GM21360 (cell line): ENCODE results near the gene RPS23.
"Not testable (repeated sequence)": the region's sequence is repeated elsewhere in the genome, so short reads cannot be mapped to it uniquely, and the experiment has no call there.

Experiments used
- ATAC-seq: cut with Tn5 transposase; IDR thresholded peaks from one replicate; pipeline ENCODE4 v1.9.1; 2021; ENCODE audit warnings: mild to moderate bottlenecking, moderate library complexity; ENCODE audit not compliant: unreplicated experiment

RPS23 gene

GRCh38 chr5:82290908-82291307 lies 12.8 kb upstream of the RPS23 start:
- no peak for ATAC-seq

DNA sequence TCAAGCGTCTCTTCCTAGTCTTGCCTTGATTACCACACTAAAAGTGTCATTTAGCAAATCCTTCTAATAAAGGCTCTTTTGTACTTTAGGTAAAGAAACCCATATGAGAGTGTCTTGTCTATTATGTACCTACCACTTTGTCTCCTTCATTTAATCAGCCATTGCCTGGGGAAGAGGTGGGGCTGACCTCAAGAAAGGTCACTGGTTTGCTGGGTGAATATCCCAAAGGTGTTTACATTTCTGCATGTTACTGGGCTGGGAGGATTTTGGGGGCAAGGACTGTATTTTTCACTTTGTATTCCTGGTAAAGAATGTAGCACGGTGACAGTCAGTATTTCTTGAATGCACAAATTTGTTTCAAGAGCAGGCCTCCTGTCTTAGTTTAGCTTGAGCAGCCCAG lies 11.9 kb upstream of the RPS23 start:
- ATAC-seq: no peak

GRCh38 chr5:82287625-82288024 lies 9.5 kb upstream of the RPS23 start:
- ATAC-seq: no peak

DNA sequence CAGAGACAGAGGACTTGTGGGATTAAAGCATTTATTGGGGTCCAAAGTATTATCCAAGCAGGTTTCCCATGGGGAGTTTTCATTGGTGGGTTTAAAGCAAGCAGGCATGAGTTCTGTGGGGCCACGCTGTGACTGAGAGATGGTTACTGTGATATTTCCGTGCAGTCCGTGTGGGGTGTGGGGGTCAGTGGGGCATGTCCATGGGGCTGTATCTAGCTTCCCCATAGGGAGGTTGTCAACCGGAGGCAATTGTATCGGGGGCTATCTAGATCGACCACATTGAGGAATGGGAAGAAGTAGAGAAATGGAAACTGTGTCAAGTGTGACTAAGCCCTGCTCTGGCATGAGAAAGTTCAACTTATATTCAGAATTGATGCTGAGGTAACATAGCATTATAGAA lies 7.1 kb upstream of the RPS23 start:
- no peak for ATAC-seq

DNA sequence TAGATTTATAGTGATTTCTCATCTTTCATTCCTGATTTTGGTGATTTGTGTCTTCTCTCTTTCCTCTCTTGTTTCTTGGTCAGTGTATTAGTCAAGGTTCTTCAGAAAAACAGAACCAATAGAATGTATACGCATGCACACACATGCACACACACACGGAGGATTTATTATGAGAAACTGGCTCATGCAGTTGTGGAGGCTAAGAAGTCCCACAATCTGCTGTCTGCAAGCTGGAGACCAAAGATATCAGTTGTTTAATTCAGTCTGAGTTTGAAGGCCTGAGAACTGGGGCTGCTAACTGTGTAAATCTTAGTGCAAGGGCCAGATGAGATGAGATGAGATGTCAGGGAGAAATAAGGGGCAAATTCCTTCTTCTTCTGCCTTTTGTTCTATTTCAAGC lies 5.7 kb upstream of the RPS23 start:
- ATAC-seq: no peak

DNA sequence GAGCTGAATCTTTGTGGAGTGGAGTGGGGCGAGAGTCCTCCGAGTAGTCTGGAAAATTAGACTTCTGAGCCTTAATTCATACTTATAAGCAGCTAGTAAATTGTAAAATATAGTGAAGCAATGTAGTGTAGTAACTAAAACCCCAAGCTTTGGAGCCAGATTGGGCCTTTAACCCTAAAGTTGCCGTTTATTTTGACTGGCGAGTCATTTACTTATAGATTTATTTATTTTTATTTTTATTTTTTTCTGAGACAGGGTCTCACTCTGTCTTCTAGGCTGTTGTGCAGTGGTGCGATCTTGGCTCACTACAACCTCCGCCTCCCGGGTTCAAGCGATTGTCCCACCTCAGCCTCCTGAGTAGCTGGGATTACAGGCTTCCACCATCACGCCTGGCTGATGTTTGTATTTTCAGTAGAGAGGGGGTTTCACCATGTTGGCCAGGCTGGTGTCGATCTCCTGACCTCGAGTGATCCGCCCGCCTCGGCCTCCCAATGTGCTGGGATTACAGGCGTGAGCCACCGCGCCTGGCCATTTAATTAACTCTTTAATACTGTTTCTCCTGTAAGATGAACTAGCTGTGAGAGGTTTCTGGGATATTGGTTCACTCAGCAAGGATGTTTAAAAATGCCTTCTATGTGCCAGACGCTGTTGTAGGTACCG lies 687 bp upstream of the RPS23 start:
- no peak for ATAC-seq

DNA sequence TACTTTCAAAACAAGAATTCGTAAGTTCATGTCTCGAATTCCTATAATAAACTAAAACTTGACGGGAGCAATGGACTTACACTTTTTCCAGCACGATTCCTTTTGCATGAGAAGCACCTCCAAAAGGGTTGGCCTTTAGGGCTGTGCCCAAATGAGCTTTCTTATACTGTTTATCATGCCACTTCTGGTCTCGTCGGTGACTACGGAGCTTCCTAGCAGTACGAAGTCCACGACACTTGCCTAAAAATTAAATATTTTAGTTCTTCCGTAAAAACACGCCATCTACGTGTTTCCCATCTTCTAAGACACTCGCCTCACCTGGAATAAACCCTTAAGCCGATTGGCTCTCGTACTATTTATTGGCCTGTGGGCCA lies 554 bp downstream of the RPS23 start:
- ATAC-seq: no peak

- no peak for ATAC-seq
Observed at GRCh38 chr5:82276800-82277612, 1.1 kb downstream of the RPS23 start.

DNA sequence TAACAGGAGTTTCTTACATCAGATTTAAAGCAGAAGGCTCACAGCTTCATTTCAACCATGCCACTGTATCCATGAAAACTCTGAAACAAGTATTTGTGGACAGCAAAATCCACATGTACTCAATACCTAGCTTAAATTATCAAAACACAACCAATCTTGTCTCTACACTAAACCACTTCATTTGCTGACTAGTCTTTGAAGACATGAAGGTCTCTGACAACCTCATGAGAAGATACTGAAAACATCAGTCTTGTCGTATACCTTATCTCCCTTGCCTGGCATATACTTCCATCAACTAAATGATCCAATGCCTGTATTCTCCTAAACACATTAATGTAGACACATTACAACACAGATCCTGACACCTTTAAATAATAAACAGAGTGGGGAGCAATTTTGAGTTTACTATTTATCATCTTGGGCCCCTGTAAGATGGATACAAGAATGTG lies 2.9 kb downstream of the RPS23 start:
- no peak for ATAC-seq

- no peak for ATAC-seq
Observed at GRCh38 chr5:82274343-82275211, 3.6 kb downstream of the RPS23 start.

- not testable (repeated sequence) for ATAC-seq
Observed at GRCh38 chr5:82273426-82273825, 4.7 kb downstream of the RPS23 start.

DNA sequence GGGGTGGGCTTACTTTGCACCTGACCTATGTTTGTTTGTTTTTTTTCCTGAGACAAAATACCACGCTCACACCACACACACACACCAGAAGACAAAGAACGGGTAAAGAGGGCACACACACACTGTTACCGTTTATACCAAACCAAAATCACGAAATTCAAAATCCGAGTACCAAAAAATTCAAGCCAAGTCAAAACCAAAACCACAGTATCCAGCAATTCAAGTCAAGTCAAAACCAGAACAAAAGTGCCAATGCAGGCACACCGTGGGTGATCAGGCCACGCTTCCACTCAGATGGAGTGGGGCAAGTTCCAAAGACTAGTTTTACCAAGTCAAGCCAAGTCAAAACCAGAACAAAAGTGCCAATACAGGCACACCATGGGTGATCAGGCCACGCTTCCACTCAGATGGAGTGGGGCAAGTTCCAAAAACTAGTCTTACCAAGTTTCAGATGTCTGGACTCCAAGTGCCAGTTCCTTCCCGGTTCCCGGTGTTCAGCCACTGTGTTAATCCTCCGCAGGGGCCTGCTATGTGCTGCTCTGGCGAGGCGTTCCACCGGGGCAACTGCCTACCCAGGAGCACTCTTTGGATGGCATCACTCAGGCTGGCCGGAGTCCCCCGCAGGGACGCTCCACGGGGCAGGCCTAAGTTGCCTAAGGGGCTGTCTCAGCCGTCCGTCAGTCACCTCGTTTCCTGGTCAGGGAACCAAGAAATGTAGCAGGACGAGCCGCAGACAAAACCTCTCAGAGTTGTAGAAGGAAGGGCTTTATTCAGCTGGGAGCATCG lies 5.4 kb downstream of the RPS23 start:
- ATAC-seq: not testable (repeated sequence)

DNA sequence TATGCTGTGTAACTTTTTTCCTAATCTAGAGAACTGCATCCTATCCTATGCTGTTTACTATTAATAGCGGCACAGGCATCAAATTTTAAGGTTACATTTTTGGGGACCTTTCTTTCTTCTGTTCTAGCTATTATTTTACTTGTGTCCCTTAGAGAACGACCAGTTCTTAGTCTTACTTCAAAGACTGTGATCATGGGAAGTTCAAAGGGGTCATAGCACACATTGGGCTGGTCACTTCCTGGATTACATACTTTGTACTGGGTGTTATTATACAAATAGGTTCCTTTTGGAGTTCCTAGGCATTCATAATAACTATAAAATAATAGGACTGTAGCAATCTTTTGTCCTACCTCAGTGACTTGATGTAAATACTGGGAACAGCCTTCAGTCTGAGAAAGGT lies 8.8 kb downstream of the RPS23 start:
- not testable (repeated sequence) for ATAC-seq

DNA sequence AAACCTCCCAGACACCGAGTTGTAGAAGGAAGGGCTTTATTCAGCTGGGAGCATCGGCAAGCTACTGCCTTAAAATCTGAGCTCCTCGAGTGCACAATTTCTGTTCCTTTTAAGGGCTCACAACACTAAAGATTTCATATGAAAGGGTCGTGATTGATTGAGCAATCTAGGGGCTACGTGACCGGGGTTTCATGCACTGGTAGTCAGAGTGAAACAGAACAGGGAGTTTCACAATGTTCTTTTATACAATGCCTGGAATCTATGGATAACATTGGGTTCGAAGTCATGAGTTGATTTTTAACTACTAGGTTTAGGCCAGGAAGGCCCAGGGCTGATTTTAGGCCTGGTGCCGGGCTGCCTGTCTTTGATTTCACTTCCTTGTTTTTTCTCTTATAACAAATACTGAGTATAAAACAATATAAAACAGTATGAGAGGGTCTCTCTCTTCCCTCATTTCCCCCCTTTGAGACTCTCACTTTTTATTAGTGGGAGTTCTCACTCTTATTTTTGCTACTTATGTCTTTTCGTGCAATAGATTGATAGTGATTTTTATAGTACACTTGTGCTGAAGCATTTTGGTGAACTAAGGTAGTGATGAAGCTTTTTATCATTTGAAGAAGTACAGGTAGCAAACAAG lies 10.7 kb downstream of the RPS23 start:
- not testable (repeated sequence) for ATAC-seq

DNA sequence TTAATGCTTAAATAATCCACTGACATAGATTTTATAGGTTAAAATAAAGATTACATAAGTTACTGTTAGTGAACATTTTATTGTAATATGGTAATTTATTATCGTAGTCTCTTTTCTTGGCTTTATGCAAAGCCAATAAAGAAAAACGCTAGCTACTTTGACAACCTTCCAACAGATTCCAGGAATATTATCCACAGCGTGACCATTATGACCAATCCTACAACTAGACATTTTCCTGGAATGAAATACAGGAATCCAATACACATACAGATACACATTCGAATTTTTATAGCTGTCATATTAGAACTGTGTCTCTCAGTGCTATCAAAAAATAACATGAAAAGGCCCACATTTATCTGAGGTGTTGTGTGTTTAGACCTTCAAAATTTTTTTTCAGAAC lies 13.1 kb downstream of the RPS23 start:
- no peak for ATAC-seq

- ATAC-seq: no peak
Observed at GRCh38 chr5:82259172-82259800, 18.9 kb downstream of the RPS23 start.

- no peak for ATAC-seq
Observed at GRCh38 chr5:82257729-82258128, 20.4 kb downstream of the RPS23 start.

DNA sequence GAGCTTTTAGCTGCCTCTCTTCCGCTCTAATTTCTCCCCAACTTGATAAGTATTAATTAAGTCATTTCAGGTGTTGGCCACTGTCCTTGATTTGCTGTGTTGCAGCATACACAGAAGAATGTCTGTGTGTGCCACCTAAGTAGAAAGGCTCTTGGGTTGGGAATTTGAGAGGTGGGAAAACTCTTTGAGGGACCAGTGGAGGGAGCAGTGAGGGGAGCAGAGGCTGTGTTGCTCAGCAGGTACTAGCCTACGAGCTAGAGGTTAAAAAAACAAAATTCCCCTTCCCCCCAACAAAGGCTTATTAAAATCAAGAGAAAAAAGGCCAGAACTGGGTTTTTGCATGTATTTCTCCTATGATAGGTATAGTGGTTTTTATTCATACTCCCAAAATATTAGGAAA lies 20.9 kb downstream of the RPS23 start:
- ATAC-seq: no peak

DNA sequence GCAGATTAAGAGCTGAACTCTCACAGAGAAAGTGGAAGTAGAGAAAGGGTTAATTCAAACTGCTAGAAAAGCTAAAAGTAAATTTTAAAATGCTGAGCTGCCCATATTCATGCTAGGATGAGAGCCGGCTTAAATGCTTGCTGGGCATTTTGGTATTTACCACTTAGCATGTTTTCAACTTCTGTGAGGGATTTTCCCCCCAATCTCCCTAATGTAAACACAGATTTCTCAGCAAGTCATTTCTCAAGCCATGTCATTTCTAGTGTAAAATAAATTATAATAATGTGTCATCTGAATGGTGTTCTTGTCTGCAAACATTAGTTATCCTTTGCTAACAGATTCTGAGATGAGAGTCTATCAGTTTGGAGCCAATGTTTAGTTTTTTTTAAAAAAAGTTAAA lies 22.3 kb downstream of the RPS23 start:
- ATAC-seq: no peak

- ATAC-seq: no peak
Observed at GRCh38 chr5:82252744-82253143, 25.4 kb downstream of the RPS23 start.
